ENCODE results near the gene ARF1.

ARF1 gene

GRCh38 chr1:228071839-228072657 lies 10.5 kb upstream of the ARF1 start:
- no peak for DNase-seq

- no peak for DNase-seq
Observed at GRCh38 chr1:228072658-228073043, 9.9 kb upstream of the ARF1 start.

- DNase-seq, result no peak
Observed at GRCh38 chr1:228073061-228073856, 9.2 kb upstream of the ARF1 start.

- no peak for DNase-seq
Observed at GRCh38 chr1:228073857-228074545, 8.5 kb upstream of the ARF1 start.

DNA sequence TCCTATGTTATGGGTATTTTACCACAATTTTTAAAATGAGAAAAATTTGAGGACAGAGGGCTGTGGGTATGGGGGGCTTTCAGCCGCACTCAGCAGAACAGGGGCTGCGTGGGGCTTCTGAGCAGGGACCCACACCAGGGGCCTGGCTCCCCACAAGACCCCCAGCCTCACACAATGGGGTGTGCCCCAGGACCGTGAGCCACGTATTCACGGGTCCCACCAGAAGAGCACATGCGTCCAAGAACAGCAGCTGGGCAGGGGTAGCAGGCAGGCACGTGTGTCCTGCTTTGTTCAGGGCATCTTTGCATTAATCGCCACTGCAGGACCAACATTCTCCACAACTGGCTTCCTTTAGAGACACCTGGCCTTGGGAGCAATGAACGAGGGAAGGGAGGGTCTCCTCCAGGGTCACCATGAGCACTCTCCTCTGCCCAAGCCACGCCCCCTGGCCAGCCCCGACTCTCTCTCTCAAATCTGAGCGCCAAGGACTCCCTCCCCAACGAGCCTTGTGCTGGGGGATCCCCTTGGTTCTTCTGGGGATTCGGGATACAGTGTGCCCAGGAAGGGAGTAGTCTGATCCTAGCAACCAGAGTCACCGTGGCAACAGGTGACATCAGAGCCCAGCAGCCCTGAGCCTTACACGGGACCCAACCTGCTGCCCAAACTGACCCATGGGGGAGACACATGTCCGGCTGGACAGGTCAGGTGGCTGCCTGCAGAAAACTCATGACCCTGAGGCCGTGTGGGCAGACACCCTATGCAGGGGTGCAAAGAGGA lies 7.4 kb upstream of the ARF1 start:
- DNase-seq, result no peak

DNA sequence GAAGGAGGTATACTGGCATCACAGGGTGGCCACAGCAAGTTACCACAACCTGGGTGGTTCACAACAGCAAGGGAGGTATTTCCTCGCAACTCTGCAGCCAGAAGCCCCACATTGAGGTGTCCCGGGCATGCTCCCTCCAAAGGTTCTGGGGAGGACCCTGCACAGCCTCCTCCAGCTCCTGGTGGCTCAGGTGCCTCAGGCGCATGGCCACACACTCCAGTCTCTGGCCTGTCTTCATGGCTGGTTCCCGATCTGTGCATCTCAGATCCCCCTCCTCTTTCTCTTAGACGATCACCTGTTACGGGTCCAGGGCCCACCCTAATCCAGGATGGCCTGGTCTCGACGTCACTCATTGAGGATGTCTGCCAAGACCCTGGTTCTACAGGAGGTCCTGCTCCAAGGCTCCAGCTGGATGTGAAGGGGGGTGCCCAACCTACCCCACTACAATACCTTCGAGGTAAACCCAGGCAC lies 6.7 kb upstream of the ARF1 start:
- no peak for DNase-seq

- no peak for DNase-seq
Observed at GRCh38 chr1:228076796-228077430, 5.6 kb upstream of the ARF1 start.

DNA sequence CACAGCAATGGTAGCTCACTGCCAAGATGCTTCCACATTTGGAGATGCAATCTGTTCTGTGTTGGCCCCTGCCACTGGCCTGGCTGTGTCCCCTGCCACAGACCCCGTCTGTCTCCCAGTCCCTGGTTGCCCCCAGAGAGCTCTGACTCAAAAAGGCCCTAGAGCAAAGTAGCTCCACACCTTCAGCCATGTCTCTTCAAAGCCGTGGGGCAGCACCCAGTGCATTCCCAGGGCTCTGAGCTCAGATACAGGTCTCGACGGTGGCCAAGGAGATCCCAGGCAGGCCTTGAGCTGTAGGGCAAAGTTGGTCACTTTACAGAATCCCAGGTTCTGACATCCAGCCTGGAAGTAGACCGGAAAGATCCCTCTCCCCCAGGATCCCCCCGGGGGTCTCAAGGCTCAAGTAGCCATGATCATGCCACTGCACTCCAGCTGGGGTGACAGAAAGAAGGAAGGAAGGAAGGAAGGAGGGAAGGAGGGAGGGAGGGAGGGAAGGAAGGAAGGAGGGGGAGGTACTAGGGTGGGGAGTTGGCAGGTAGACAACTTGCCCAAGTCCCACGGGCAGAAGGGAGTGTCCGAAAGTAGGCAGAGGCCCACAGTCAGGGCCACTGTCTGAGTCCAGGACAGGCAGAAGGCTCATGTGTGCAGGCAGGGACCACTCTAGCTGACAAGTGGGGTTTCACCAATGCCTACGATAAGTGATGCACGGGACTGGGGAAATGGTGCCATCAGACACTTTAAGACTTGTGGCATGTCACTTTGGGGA lies 4.8 kb upstream of the ARF1 start:
- no peak for DNase-seq

DNA sequence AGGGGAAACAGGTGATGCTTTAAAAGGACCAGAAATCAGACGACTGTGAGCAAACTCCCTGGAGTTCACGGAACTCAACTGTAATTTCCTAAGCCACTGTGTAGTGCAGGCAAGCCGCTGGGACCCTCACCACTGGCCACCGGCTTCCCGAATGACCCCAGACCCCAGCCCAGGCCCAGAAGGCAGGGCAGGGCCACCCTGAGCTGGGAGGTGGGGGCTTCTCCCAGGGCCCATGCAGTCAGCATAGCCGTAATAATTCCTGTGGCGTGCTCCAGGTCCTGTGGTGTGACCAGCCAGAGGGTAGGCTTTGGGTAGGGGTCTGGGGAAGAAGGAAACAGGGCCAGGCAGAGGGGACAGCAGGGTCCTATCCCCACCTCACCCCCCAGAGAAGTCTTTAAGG lies 3.5 kb upstream of the ARF1 start:
- DNase-seq, result no peak

DNA sequence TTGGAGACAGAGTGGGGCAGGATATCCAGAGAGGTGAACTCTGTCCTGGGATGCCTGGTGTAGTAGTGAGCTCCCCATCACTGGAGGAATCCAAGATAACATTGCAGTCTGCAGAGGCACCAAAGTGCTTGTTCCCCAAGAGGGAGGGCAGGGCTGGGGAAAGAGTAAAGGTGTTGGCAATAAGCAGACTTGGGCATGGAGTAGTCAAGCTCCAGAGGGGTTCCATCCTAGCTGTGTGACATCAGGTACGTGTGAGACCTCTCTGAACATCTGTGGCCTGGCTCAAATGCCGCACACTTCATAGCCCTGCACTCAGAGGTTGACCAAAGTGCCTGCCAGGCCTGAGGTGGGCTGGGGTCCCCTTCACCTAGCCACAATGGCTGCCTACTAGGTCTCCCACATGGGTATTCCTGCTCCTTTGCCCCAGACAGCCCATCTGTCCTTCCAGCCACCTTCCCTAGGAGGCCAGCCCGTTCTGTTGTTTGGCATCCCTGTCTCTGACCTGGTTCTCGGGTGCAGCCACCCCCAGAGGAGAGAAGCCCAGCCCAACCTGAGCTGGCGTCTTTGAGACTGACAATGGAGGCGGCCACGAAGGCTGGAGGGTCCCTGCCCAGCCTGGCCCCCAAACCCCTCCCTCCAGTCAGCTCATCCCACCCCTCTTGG lies 2.8 kb upstream of the ARF1 start:
- no peak for DNase-seq

GRCh38 chr1:228081144-228081543 lies 1.4 kb upstream of the ARF1 start:
- DNase-seq, result no peak

GRCh38 chr1:228081578-228082213 lies 812 bp upstream of the ARF1 start:
- no peak for DNase-seq

DNA sequence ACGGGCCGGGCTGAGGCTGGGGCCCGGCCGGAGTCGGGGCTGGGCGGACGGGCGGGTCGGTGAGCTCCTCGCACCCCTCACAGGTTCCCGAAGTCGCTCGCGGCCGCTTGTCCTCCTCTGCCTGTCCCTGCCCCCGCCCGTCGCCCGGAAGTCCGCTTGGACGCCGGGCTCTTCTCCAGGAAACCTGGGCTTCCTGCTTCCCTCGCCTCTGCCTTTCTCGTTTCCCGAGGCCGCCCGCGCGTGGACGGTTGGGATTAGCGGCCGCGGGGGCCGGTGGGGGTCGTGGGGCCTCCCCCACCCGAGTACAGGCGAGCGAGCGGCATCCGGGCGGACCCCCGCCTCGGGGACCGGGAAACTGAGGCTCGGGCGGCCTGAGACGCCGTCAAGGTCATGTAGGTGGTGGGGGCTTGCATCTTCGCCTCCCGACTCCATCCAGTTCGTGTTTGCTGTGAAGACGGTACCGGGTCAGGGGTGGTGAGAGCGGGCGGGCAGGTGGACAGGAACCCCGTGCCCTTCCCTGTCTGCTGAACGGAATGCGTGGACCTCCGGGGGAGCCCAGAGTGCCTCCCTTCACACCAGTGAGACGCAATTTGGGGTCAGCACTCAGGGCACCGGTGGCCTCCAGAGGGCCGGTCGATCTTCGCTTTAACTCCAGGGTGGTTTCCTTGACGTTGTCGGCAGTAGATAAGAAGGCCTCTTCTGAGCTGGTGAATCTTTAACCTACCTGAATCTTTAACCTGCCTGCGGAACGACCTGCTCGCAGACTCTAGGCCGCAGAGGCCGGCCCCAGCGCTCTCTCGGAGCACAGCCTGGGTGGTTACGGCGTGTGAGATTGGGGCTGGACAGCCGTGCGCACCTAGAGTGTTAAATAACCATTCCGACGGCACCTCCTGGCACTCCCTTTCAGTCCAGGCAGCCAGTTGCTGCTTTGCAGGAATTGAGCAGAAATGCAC lies 686 bp downstream of the ARF1 start:
- DNase-seq, result peak; percentile 30

GRCh38 chr1:228083871-228084278 lies 1.4 kb downstream of the ARF1 start:
- no peak for DNase-seq

DNA sequence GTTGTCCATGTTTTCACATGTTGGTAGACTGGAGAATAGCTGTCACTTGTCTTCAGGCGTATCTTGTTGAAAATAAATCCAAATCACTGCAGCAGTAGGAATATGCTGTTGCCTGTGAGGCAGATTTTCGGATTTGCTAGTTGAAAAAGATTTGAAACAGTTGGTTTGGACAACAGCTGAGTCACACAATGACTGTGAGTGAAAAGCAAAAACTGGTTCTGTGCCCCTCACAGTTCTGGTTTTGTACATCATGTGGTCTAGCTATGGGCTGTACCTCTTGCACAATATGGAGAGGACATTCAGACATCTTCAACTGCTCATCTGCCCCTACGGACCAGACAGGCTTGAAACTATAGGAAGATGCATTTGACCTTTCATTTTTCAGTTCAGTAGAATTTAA lies 1.8 kb downstream of the ARF1 start:
- no peak for DNase-seq

GRCh38 chr1:228084797-228085196 lies 2.3 kb downstream of the ARF1 start:
- DNase-seq, result no peak

- no peak for DNase-seq
Observed at GRCh38 chr1:228085287-228085951, 2.9 kb downstream of the ARF1 start.

- no peak for DNase-seq
Observed at GRCh38 chr1:228087771-228088251, 5.3 kb downstream of the ARF1 start.
